Activated T-cell treated with anti-CD3 and anti-CD28 coated beads, Interleukin-2, amount 50 U/mL, for 72 hours (primary cell): ENCODE results near the gene NOG. TPM values are rescaled to one million over a fixed set of nuclear protein-coding genes. Genes with fewer than 3 reads are reported as not detected.
A peak's percentile ranks its signal among the peaks of the same experiment; 100 is the strongest.

Source experiments
- ATAC-seq, 2 donors: fragments of 150-1000 bp; cut with Tn5 transposase; replicated peaks in 1 of 2; 2 replicates each; pipeline ENCODE4 v1.10.0; 2021; ENCODE audit warnings: moderate library complexity in 2 of 2, mild to moderate bottlenecking in 1 of 2
- DNase-seq, 2 donors: peaks; one replicate each; pipeline ENCODE4 v3.0.0; 2021 to 2022; ENCODE audit warnings: mixed read lengths in 1 of 2
- H3K27ac Mint-ChIP-seq: one replicate; pipeline ENCODE4 v1.8.0; 2022; ENCODE audit warnings: mild to moderate bottlenecking, moderate library complexity, mixed read lengths
- H3K27me3 Mint-ChIP-seq: one replicate; pipeline ENCODE4 v1.8.0; 2022; ENCODE audit warnings: low read depth, mixed read lengths
- H3K36me3 Mint-ChIP-seq, 2 donors: one replicate each; pipeline ENCODE4 v1.8.0; 2022; ENCODE audit warnings: mixed read lengths in 2 of 2, mild to moderate bottlenecking in 1 of 2; ENCODE audit not compliant: insufficient read depth in 2 of 2
- H3K4me1 Mint-ChIP-seq: one replicate; pipeline ENCODE4 v1.8.0; 2022; ENCODE audit warnings: low read depth, mixed read lengths
- H3K4me3 Mint-ChIP-seq, 2 donors: one replicate each; pipeline ENCODE4 v1.8.0; 2022; ENCODE audit warnings: mild to moderate bottlenecking in 2 of 2, mixed read lengths in 2 of 2, moderate library complexity in 2 of 2
- H3K9me3 Mint-ChIP-seq, 2 donors: one replicate each; pipeline ENCODE4 v1.8.0; 2022; ENCODE audit warnings: mixed read lengths in 2 of 2
- total RNA-seq, 2 donors: library from RNA; stranded (reverse); gene quantifications; one replicate each; pipeline ENCODE4 v1.2.3, GENCODE V29; 2022

Gene NOG
- total RNA-seq, 2 donors from 2014 or later, result 0.91 to 1.7 TPM

DNA sequence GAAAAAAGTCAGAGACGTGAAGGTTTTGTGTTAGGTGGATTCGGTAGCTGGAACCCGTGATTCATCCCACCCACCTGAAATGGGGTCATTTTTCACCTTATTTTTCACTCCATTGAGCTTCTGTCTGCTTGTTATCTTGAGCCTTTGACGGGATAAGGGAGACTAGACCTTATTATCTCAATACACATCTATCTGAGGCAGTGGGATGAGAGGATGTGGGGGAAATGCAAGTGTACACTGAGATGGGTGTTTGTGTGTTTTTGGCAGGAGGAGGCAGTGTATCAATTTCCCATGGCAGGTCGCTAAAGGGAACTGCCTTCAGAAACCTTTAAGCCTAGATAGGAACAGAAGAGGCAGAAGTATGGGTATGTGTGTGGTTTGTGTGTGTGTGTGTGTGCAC, 6.2 kb upstream of the NOG start:
- Mint-ChIP-seq H3K27ac (no peak overlapping the region), H3K9me3 (no peaks in the 10 kb centered on the region), H3K4me3 (no peak overlapping the region), H3K27me3 (peaks cover 39% of the 10 kb centered on the region), H3K36me3 (no peaks in the 10 kb centered on the region), H3K4me1 (no peaks in the 10 kb centered on the region)
- DNase-seq, result no peak
- no peak for ATAC-seq

DNA sequence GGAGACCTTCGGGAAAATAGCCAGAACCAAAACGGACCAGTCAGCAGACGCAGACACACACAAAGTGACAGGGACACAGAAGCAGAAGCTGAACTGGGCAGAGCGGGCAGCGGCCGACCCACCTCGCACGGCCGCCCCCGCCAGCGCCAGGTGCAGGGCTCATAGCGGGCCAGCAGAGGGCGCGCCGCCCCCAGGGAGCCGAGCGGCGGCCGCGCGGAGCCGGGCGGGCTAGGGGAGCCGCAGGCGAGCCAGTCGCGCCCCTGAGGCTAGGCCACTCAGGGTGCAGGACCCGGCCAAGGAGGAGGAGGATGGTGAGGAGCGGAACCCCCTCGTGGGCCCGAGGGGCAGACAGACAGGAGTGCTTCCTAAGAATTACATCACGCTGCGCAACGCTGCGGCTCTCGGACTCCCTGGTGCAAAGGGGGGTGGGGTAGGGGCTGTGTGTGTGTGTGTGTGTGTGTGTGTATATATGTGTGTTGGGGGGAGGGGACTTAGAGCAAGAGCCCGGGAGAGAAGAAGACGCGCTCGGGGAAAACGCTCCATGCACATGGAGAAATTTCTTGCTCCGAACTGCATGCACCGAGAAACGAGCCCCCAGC, 913 bp upstream of the NOG start:
- H3K4me3 Mint-ChIP-seq, result peak overlapping the region; percentile 80 to 84

DNA sequence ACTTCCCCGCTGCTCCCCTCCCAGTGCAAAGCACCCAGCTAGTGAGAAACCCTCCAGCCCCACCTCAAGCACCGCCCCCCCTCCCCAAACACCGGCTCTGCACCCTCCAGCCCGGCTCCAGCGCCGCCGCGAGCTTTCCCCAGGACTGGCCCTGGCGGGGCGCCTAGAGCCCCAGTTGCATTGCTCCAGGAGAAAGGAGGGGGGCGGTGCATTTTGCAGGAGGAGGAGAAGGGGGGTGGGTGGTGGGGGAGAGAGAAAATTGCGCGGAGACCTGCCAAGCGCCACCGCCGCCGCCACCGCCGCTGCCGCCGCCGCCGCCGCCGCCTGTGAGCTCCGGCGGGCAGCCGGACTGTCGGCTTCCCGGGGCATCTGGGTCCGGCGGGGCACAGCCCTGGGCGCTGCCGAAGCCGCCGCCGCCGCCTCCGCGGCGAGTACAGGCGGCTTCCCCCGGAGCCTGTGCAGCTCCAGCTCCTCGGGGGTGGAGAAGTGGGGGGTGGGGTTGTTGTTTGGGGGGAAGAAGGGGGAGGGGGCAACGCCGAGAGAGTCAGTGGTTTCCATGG, 333 bp upstream of the NOG start:
- peak overlapping the region; percentile 80 to 84 for H3K4me3 Mint-ChIP-seq
- no peaks in the 10 kb centered on the region for H3K9me3 Mint-ChIP-seq
- no peak overlapping the region for H3K27ac Mint-ChIP-seq
- no peaks in the 10 kb centered on the region for H3K36me3 Mint-ChIP-seq
- H3K4me1 Mint-ChIP-seq, result peaks cover 25% of the 10 kb centered on the region
- DNase-seq, result peak; percentile 49 to 55
- ATAC-seq, result peak; percentile 46 to 49
- H3K27me3 Mint-ChIP-seq, result peaks cover 43% of the 10 kb centered on the region

More for the DNA sequence above, 913 bp upstream of the NOG start:
- Mint-ChIP-seq H3K4me1 (peaks cover 20% of the 10 kb centered on the region), H3K27ac (no peak overlapping the region), H3K27me3 (peaks cover 44% of the 10 kb centered on the region), H3K36me3 (no peaks in the 10 kb centered on the region), H3K9me3 (no peaks in the 10 kb centered on the region)
- ATAC-seq (peak; percentile 64 to 65), DNase-seq (peak; percentile 77 to 86)

DNA sequence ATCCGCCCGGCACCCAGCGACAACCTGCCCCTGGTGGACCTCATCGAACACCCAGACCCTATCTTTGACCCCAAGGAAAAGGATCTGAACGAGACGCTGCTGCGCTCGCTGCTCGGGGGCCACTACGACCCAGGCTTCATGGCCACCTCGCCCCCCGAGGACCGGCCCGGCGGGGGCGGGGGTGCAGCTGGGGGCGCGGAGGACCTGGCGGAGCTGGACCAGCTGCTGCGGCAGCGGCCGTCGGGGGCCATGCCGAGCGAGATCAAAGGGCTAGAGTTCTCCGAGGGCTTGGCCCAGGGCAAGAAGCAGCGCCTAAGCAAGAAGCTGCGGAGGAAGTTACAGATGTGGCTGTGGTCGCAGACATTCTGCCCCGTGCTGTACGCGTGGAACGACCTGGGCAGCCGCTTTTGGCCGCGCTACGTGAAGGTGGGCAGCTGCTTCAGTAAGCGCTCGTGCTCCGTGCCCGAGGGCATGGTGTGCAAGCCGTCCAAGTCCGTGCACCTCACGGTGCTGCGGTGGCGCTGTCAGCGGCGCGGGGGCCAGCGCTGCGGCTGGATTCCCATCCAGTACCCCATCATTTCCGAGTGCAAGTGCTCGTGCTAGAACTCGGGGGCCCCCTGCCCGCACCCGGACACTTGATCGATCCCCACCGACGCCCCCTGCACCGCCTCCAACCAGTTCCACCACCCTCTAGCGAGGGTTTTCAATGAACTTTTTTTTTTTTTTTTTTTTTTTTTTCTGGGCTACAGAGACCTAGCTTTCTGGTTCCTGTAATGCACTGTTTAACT, 1.0 kb downstream of the NOG start:
- no peaks in the 10 kb centered on the region for H3K36me3 Mint-ChIP-seq
- H3K27me3 Mint-ChIP-seq, result peaks cover 43% of the 10 kb centered on the region

DNA sequence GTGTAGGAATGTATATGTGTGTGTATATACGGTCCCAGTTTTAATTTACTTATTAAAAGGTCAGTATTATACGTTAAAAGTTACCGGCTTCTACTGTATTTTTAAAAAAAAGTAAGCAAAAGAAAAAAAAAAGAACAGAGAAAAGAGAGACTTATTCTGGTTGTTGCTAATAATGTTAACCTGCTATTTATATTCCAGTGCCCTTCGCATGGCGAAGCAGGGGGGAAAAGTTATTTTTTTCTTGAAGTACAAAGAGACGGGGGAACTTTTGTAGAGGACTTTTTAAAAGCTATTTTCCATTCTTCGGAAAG, 1.6 kb downstream of the NOG start:
- no peak overlapping the region for H3K27ac Mint-ChIP-seq
- peak overlapping the region; percentile 71 to 80 for H3K4me3 Mint-ChIP-seq
- H3K27me3 Mint-ChIP-seq, result peaks cover 41% of the 10 kb centered on the region
- DNase-seq, result no peak
- ATAC-seq, result no peak
- H3K36me3 Mint-ChIP-seq, result no peaks in the 10 kb centered on the region
- no peaks in the 10 kb centered on the region for H3K9me3 Mint-ChIP-seq
- peaks cover 44% of the 10 kb centered on the region for H3K4me1 Mint-ChIP-seq

More for the DNA sequence above, 1.0 kb downstream of the NOG start:
- H3K4me3 Mint-ChIP-seq, result peak overlapping the region; percentile 71 to 80
- peak; percentile 36 to 40 for ATAC-seq
- DNase-seq, result peak; percentile 42 to 53
- H3K27ac Mint-ChIP-seq, result no peak overlapping the region
- no peaks in the 10 kb centered on the region for H3K9me3 Mint-ChIP-seq
- H3K4me1 Mint-ChIP-seq, result peaks cover 39% of the 10 kb centered on the region

DNA sequence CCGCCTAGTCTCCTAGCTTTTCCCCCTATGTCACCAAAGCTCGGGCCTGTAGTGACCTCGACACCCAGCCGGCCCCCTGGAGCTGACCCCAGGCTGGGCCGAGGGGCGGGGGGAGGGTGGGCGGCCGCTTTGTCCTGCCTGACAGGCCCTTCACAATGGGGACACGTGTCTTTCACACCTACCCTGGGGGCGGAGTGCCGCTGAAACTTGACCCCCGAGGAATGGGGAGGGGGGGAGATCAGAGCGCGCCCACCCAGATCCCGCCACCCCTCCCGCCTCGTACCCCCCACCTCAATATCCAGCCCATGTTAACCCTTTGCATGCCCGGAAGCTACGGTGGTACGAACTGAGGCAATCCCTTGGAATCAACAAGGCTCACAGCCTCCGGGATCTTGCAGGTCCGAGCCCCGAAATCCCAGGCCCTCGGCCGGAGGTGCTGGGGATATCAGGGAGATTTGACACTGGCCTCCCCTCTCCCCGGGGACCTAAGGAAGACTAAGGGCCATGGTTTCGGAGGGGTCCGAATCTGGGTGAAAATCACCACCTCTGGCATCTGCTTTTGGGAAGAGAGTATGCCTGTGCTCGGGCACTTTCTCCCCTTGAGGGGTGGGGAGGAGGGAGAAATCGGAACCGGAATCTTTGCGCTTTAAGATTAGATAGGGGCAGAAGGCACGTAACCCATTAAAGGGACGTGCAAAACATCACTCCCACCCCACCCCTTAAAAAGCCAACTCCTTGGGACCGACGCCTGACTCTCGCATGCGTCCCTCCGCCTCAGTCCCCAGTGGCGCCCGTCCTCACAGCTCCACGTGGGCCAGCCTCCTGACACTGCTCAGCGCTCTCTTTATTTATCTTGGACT, 2.6 kb downstream of the NOG start:
- no peaks in the 10 kb centered on the region for H3K9me3 Mint-ChIP-seq
- H3K4me1 Mint-ChIP-seq, result peaks cover 44% of the 10 kb centered on the region
- H3K27ac Mint-ChIP-seq, result no peak overlapping the region
- H3K27me3 Mint-ChIP-seq, result peaks cover 32% of the 10 kb centered on the region
- H3K4me3 Mint-ChIP-seq, result peak overlapping the region; percentile 86 to 90
- DNase-seq (peak in 1 of 2 donors; percentile 44), ATAC-seq (no peak)
- H3K36me3 Mint-ChIP-seq, result no peaks in the 10 kb centered on the region

DNA sequence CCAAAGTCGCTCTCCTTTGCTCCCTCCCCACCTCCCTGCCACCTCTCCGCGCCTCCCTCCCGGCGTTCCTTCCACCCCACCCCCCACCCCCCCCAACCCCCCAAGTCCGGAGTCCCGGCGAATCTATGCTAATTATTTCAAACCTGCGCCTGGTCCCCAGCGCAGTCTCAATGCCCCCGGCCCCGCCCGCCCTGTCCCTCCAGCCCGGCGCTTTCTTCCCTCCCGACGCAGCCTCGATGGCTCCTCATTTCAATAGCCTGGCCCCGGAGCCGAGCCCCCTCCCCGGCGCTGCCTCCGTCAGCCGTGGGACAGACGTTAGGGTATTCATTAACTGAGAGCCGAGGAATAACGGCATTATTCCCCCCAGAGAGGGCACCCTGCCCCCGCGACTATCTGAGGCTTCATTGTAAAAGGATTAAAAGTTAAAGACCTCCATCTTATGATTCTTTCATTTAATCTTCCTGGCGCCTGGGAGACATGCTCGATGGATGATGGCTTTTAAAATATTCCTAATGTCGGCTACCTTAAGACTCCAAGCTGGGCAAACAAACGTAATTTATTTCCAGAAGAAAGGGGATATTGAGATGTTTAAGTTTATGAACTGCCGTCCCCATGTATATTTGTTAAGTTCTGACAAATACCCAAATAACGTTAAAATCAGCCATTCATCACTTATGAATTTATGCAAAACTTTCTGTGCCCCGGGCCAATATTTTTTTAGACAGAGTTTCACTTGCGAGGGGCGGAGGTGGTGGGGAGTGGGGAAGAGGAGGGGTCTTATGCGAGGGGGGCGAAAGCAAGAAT, 3.4 kb downstream of the NOG start:
- Mint-ChIP-seq H3K27me3 (peaks cover 24% of the 10 kb centered on the region), H3K4me3 (peak overlapping the region; percentile 86 to 90), H3K4me1 (peaks cover 45% of the 10 kb centered on the region), H3K27ac (peak overlapping the region; percentile 22), H3K9me3 (no peaks in the 10 kb centered on the region), H3K36me3 (no peaks in the 10 kb centered on the region)
- peak in 1 of 2 donors; percentile 7 for DNase-seq
- no peak for ATAC-seq

DNA sequence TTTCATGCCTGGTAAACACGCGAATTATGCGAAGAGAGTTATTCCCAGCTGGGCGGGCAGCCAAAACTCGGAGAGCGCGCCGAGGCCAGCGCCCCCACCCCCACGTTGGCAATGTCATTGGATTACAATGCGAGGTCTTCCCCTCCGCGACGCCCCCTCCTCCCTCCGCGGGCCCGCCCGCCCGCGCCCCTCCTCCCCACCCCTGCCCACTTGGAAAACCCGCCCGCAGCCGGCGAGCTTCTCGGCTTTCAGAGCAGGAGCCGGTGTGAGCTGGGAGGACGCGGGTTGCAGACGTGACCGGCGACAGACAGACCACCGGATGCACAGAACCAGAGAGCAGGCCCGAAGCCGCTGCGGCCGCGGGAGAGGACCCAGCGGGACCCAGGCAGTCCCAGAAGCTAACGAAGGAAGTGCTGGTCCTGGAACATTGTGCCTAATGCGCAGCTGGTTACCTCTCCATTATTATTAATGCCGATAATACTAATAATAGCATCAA, 4.0 kb downstream of the NOG start:
- Mint-ChIP-seq H3K27ac (no peak overlapping the region), H3K27me3 (peaks cover 18% of the 10 kb centered on the region), H3K4me1 (peaks cover 51% of the 10 kb centered on the region), H3K36me3 (no peaks in the 10 kb centered on the region), H3K4me3 (peak overlapping the region; percentile 86 to 90), H3K9me3 (no peaks in the 10 kb centered on the region)
- DNase-seq (peak in 1 of 2 donors; percentile 24), ATAC-seq (no peak)

DNA sequence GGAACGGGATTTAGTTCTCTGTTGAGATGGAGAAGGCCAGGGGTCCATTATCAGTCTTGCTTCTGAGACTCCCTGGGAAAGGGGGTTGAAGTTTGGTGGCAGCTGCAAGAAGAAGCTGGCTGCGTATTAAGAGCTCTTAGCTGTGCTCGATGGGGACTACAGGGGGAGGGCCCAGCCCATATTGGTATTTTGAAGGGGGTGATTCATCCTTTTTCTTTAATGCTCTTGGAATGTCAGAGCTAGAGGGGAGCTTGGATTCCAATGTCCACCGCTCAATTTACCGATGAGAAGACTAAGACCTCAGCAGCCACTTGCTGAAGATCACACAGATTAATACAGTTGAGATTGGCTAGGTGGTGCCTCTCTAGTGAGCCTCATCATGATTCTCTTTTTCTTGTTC, 5.0 kb downstream of the NOG start:
- no peak for DNase-seq
- peaks cover 60% of the 10 kb centered on the region for H3K4me1 Mint-ChIP-seq
- peak overlapping the region; percentile 72 for H3K27ac Mint-ChIP-seq
- H3K27me3 Mint-ChIP-seq, result peaks cover 18% of the 10 kb centered on the region
- ATAC-seq, result no peak
- no peaks in the 10 kb centered on the region for H3K9me3 Mint-ChIP-seq
- H3K4me3 Mint-ChIP-seq, result peak overlapping the region; percentile 66 to 80
- no peaks in the 10 kb centered on the region for H3K36me3 Mint-ChIP-seq

DNA sequence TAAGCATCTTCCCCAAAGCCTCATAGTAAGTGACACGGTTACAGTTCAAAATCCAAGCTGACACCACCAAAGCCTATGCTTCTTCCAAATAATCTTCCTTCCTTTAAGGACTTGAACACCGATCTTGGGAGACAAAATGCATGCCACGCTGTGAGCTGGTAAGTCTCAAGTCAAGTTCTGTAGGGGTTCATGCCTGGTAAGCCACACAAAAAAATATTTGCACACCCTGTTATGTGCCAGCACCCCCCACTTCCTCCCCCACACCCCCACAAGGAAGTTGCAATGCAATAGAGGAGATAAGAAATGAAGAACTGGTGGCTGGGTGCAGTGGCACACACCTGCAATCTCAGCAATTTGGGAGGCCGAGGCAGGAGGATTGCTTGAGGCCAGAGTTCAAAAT, 5.6 kb downstream of the NOG start:
- ATAC-seq, result no peak
- Mint-ChIP-seq H3K4me3 (peak overlapping the region; percentile 23 to 80), H3K36me3 (no peaks in the 10 kb centered on the region), H3K4me1 (peaks cover 66% of the 10 kb centered on the region), H3K9me3 (no peaks in the 10 kb centered on the region), H3K27ac (peak overlapping the region; percentile 72), H3K27me3 (peaks cover 18% of the 10 kb centered on the region)
- DNase-seq, result no peak

DNA sequence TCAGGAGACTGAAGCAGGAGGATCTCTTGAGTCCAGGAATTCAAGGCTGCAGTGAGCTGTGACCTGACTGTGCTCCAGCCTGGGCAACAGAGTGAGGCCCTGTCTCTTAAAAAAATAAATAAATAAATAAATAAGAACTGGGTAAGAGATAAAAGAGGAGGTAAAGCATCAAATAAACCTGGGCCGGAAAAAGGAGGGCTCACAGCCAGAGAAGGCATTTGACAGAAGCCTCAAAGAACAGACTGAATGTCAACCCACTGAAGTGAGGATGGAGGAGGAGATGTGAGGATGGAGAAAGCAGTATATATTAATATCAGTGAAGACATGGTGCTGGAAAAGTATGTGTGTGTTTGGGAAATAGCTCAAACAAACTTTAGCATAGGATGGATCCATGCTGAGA, 6.1 kb downstream of the NOG start:
- H3K27ac Mint-ChIP-seq, result no peak overlapping the region
- H3K4me1 Mint-ChIP-seq, result peaks cover 71% of the 10 kb centered on the region
- H3K27me3 Mint-ChIP-seq, result peaks cover 18% of the 10 kb centered on the region
- H3K4me3 Mint-ChIP-seq, result no peak overlapping the region
- DNase-seq (no peak), ATAC-seq (no peak)
- H3K36me3 Mint-ChIP-seq, result no peaks in the 10 kb centered on the region
- no peaks in the 10 kb centered on the region for H3K9me3 Mint-ChIP-seq

DNA sequence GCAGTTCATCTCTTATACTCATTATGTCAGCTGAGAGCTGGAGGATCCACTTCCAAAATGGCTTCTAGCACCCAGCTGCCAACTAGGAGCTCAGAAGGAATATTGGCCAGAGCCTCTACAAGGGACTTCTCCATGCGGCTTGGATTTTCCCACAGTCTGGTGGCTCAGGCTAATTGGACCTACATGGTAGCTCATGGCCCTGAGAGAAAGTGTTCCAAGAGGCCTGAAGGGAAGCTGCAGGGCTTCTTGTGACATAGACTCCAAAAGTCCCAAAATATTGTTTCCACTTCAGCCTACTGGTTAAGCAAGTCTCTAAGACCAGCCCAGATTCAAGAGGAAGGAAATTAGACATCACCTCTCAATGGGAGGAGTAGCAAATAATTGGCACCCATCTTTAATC, 6.8 kb downstream of the NOG start:
- Mint-ChIP-seq H3K27me3 (peaks cover 14% of the 10 kb centered on the region), H3K4me1 (peaks cover 74% of the 10 kb centered on the region), H3K4me3 (no peak overlapping the region), H3K36me3 (no peaks in the 10 kb centered on the region), H3K27ac (no peak overlapping the region), H3K9me3 (no peaks in the 10 kb centered on the region)
- no peak for DNase-seq
- no peak for ATAC-seq
